DMS153 treated with DMSO at 0.1 percent for 48 hours (cell line): ENCODE measurements around the gene WNT2.
A peak's percentile ranks its signal among the peaks of the same experiment; 100 is the strongest.

ENCODE experiments used
- DNase-seq: peaks from one replicate; lab custom pipeline; 2025; ENCODE audit not compliant: unreplicated experiment; lab: John Stamatoyannopoulos, UW

WNT2 gene

GRCh38 chr7:117322741-117323304 lies at the start of gene WNT2:
Gene WNT2 (minus strand): TSS chr7:117323058. CDS start chr7:117322989, 69 bp downstream.
- DNase-seq = no peak

- DNase-seq = no peak
Observed at GRCh38 chr7:117372073-117372472, 49.2 kb upstream of the WNT2 start.

GRCh38 chr7:117364339-117365080 lies 41.7 kb upstream of the WNT2 start:
- DNase-seq = no peak

GRCh38 chr7:117362294-117362888 lies 39.5 kb upstream of the WNT2 start:
- DNase-seq = no peak

- no peak for DNase-seq
Observed at GRCh38 chr7:117350027-117350426, 27.2 kb upstream of the WNT2 start.

GRCh38 chr7:117349570-117349969 lies 26.7 kb upstream of the WNT2 start:
- no peak for DNase-seq

GRCh38 chr7:117347962-117348672 lies 25.3 kb upstream of the WNT2 start:
- no peak for DNase-seq

GRCh38 chr7:117347480-117347879 lies 24.6 kb upstream of the WNT2 start:
- no peak for DNase-seq

GRCh38 chr7:117346161-117346560 lies 23.3 kb upstream of the WNT2 start:
- DNase-seq = no peak

GRCh38 chr7:117338020-117338419 lies 15.2 kb upstream of the WNT2 start:
- DNase-seq = no peak

GRCh38 chr7:117333168-117333567 lies 10.3 kb upstream of the WNT2 start:
- DNase-seq = no peak

GRCh38 chr7:117332031-117332430 lies 9.2 kb upstream of the WNT2 start:
- no peak for DNase-seq

- DNase-seq = no peak
Observed at GRCh38 chr7:117325836-117326235, 3.0 kb upstream of the WNT2 start.

GRCh38 chr7:117324960-117325359 lies 2.1 kb upstream of the WNT2 start:
- DNase-seq = no peak

GRCh38 chr7:117323851-117324711 lies 1.2 kb upstream of the WNT2 start:
- DNase-seq = peak; percentile 43

- no peak for DNase-seq
Observed at GRCh38 chr7:117323305-117323850, 520 bp upstream of the WNT2 start.

- no peak for DNase-seq
Observed at GRCh38 chr7:117320523-117320922, 2.3 kb downstream of the WNT2 start.

GRCh38 chr7:117319181-117319580 lies 3.7 kb downstream of the WNT2 start:
- no peak for DNase-seq

- DNase-seq = no peak
Observed at GRCh38 chr7:117313582-117313981, 9.3 kb downstream of the WNT2 start.
